MM.1S (cell line): ENCODE measurements around the gene CUBN.

ENCODE experiments used
- DNase-seq: peaks from one replicate; pipeline ENCODE4 v3.0.0-alpha.2; 2015
- H2AFZ ChIP-seq: fragments of 300-600 bp; sonication (generic); 2 replicates; pipeline ENCODE4 v1.6.0; 2016; ENCODE audit warnings: antibody characterized with exemption, low read length
- H3F3A ChIP-seq: fragments of 300-600 bp; sonication (generic); 2 replicates; pipeline ENCODE4 v1.6.1; 2016; ENCODE audit warnings: mild to moderate bottlenecking, antibody characterized with exemption, low read length, moderate library complexity, mixed read lengths; ENCODE audit not compliant: insufficient read depth
- H3K27ac ChIP-seq: fragments of 300-600 bp; sonication (generic); 2 replicates; pipeline ENCODE4 v1.5.1; 2016; ENCODE audit warnings: mild to moderate bottlenecking, low read length
- H3K27me3 ChIP-seq: fragments of 300-600 bp; sonication (generic); replicated peaks from 2 replicates; pipeline ENCODE4 v1.6.0; 2016; ENCODE audit warnings: low read length; ENCODE audit not compliant: insufficient read depth
- H3K36me3 ChIP-seq: fragments of 300-600 bp; sonication (generic); replicated peaks from 2 replicates; pipeline ENCODE4 v1.6.1; 2016; ENCODE audit warnings: mild to moderate bottlenecking, low read length, mixed read lengths; ENCODE audit not compliant: insufficient read depth
- H3K4me1 ChIP-seq: fragments of 300-600 bp; sonication (generic); 2 replicates; pipeline ENCODE4 v1.6.1; 2016; ENCODE audit warnings: low read length, mixed read lengths
- H3K4me2 ChIP-seq: fragments of 300-600 bp; sonication (generic); 2 replicates; pipeline ENCODE4 v1.6.0; 2016; ENCODE audit warnings: low read depth, low read length
- H3K4me3 ChIP-seq: fragments of 300-600 bp; sonication (generic); 2 replicates; pipeline ENCODE4 v1.5.1; 2016; ENCODE audit warnings: low read length, mixed read lengths
- H3K79me2 ChIP-seq: fragments of 300-600 bp; sonication (generic); 2 replicates; pipeline ENCODE4 v1.6.1; 2016; ENCODE audit warnings: mixed run types, low read length, mixed read lengths
- H3K9ac ChIP-seq: fragments of 300-600 bp; sonication (generic); 2 replicates; pipeline ENCODE4 v1.6.1; 2016; ENCODE audit warnings: low read length, mixed read lengths
- H3K9me2 ChIP-seq: fragments of 300-600 bp; sonication (generic); replicated peaks from 2 replicates; pipeline ENCODE4 v1.6.1; 2016; ENCODE audit warnings: mild to moderate bottlenecking, low read length, mixed read lengths; ENCODE audit not compliant: insufficient read depth
- H3K9me3 ChIP-seq: fragments of 300-600 bp; sonication (generic); replicated peaks from 2 replicates; pipeline ENCODE4 v1.6.1; 2016; ENCODE audit warnings: mild to moderate bottlenecking, low read length, mixed read lengths; ENCODE audit not compliant: insufficient read depth
- H4K20me1 ChIP-seq: fragments of 300-600 bp; sonication (generic); 2 replicates; pipeline ENCODE4 v1.6.1; 2016; ENCODE audit warnings: mild to moderate bottlenecking, low read length, moderate library complexity, mixed read lengths; ENCODE audit not compliant: insufficient read depth
- EZH2 ChIP-seq: fragments of 300-600 bp; sonication (generic); optimal IDR thresholded peaks from 2 replicates; pipeline ENCODE3; 2017; ENCODE audit warnings: low read depth, mild to moderate bottlenecking, antibody characterized with exemption, low read length, mixed read lengths
- EZH2phosphoT487 ChIP-seq: fragments of 300-600 bp; sonication (generic); IDR thresholded peaks from 2 replicates; pipeline ENCODE4 v1.6.1; 2018; ENCODE audit warnings: antibody characterized with exemption, low read length
- TF ChIP-seq, protein P1 (sequence below): fragments of 300-600 bp; sonication (generic); IDR thresholded peaks from 2 replicates; pipeline ENCODE4 v1.5.1; 2016; ENCODE audit warnings: antibody characterized with exemption, low read length, mixed read lengths

Gene CUBN

DNA sequence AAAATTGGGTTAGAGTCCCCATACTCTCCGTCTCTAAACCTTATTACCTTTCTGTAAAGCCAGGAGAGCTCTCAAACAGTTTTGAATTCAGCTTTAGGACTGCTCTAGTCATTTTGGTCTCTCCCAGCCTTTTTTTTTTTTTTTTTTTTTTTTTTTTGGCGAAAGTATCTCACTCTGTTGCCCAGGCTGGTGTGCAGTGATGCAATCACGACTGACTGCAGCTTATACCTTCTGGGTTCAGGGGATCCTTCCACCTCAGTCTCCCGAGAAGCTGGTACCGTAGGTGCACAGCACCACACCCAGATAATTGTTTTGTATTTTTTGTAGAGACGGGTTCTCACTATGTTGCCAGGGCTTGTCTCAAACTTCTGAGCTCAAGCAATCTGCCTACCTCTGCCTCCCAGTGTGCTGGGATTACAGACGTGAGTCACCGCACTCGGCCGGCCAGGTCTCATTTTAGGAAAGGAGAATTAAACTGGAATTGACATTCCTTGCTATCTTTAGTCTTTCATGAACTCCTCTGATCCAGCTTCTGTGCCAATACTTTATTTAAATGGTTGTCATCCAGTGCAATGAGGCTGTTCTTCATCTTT is 281.0 kb downstream of the CUBN start:
- DNase-seq, result no peak
- no peaks in the 10 kb centered on the region for H3K79me2 ChIP-seq
- H3K9me2 ChIP-seq, result no peaks in the 10 kb centered on the region
- no peak overlapping the region for H3K4me2 ChIP-seq
- H3K27me3 ChIP-seq, result no peaks in the 10 kb centered on the region
- H3K9ac ChIP-seq, result no peak overlapping the region
- H3K27ac ChIP-seq, result no peak overlapping the region
- H3F3A ChIP-seq, result no peaks in the 10 kb centered on the region
- no peaks in the 10 kb centered on the region for H3K36me3 ChIP-seq
- H3K4me3 ChIP-seq, result no peak overlapping the region
- no peak overlapping the region for H2AFZ ChIP-seq
- H3K9me3 ChIP-seq, result no peaks in the 10 kb centered on the region
- TF ChIP-seq EZH2phosphoT487 (no peak), EZH2 (no peak)
- TF ChIP-seq, protein P1, sequence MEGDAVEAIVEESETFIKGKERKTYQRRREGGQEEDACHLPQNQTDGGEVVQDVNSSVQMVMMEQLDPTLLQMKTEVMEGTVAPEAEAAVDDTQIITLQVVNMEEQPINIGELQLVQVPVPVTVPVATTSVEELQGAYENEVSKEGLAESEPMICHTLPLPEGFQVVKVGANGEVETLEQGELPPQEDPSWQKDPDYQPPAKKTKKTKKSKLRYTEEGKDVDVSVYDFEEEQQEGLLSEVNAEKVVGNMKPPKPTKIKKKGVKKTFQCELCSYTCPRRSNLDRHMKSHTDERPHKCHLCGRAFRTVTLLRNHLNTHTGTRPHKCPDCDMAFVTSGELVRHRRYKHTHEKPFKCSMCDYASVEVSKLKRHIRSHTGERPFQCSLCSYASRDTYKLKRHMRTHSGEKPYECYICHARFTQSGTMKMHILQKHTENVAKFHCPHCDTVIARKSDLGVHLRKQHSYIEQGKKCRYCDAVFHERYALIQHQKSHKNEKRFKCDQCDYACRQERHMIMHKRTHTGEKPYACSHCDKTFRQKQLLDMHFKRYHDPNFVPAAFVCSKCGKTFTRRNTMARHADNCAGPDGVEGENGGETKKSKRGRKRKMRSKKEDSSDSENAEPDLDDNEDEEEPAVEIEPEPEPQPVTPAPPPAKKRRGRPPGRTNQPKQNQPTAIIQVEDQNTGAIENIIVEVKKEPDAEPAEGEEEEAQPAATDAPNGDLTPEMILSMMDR, result no peak
- H3K4me1 ChIP-seq, result no peaks in the 10 kb centered on the region
- no peaks in the 10 kb centered on the region for H4K20me1 ChIP-seq

DNA sequence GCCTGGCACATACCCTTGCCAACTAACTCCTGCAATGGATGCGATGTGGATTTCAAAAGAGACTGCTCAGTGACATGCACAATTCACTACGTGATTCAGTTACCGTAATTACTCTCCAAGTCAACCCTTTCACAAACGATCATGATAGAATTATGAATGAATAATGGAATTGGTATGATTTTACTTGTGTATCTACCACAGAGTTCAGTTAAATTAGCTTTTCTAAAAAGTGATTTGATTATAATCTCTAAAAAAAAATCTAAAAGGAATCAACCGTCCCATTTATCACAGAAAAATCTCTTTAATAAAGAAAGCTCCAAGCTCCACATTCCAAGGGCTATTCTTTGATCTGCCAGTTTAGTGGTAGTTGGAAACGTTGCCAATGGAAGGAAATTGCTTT is 282.0 kb downstream of the CUBN start:
- TF ChIP-seq EZH2phosphoT487 (no peak), EZH2 (no peak)
- TF ChIP-seq, protein P1, result no peak
- no peak overlapping the region for H2AFZ ChIP-seq

DNA sequence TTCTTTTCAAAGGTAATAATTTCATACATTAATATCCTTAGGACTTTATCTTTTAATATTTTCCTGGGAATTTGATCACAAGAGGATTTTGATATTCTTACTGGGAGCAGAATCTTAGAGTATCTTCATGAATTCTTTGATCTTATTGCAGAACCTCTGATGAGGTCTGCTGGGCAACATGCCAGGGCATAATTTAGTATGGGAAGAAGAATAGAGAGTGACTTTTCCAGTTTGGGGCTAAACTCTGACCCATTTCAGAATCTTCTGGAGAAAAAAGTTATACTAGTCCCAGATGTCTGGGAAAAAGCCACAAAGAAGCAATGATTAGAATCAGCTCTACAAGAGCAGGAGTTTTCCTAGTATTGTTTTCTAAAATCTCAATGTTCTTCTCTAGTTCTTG is 284.4 kb downstream of the CUBN start:
- no peak overlapping the region for H3K9ac ChIP-seq

More for the DNA sequence above, 282.0 kb downstream of the CUBN start:
- no peak overlapping the region for H3K9ac ChIP-seq
- H3K4me1 ChIP-seq, result no peaks in the 10 kb centered on the region
- no peaks in the 10 kb centered on the region for H3K9me3 ChIP-seq
- DNase-seq, result no peak
- no peaks in the 10 kb centered on the region for H3K79me2 ChIP-seq
- H3K27ac ChIP-seq, result no peak overlapping the region
- H3K4me3 ChIP-seq, result no peak overlapping the region
- no peak overlapping the region for H3K4me2 ChIP-seq
- H3F3A ChIP-seq, result no peaks in the 10 kb centered on the region
- no peaks in the 10 kb centered on the region for H3K9me2 ChIP-seq
- H3K36me3 ChIP-seq, result no peaks in the 10 kb centered on the region
- no peaks in the 10 kb centered on the region for H4K20me1 ChIP-seq
- no peaks in the 10 kb centered on the region for H3K27me3 ChIP-seq

More for the DNA sequence above, 284.4 kb downstream of the CUBN start:
- no peak for DNase-seq
- Histone ChIP-seq H3K36me3 (no peaks in the 10 kb centered on the region), H3K27me3 (no peaks in the 10 kb centered on the region), H3F3A (no peaks in the 10 kb centered on the region), H2AFZ (no peak overlapping the region), H4K20me1 (no peaks in the 10 kb centered on the region), H3K79me2 (no peaks in the 10 kb centered on the region), H3K4me3 (no peak overlapping the region), H3K4me1 (no peaks in the 10 kb centered on the region), H3K9me2 (no peaks in the 10 kb centered on the region), H3K27ac (no peak overlapping the region), H3K4me2 (no peak overlapping the region), H3K9me3 (no peaks in the 10 kb centered on the region)
- TF ChIP-seq EZH2 (no peak), EZH2phosphoT487 (no peak)
- TF ChIP-seq, protein P1, result no peak
